Neural crest cell (in vitro differentiated cells): Measurements from ENCODE around the gene CHRNA1. TPM values are rescaled to one million over a fixed set of nuclear protein-coding genes. Genes with fewer than 3 reads are reported as not detected.

Source experiments
- DNase-seq: peaks from one replicate; pipeline ENCODE4 v3.0.0; 2021; ENCODE audit warnings: low read depth, mixed read lengths, low spot score
- H3K27ac Mint-ChIP-seq: one replicate; pipeline ENCODE4 v1.8.0; 2021; ENCODE audit warnings: mild to moderate bottlenecking, mixed read lengths; ENCODE audit not compliant: unreplicated experiment
- H3K27me3 Mint-ChIP-seq: 2 replicates; pipeline ENCODE4 v1.8.0; 2021; ENCODE audit warnings: low read depth, mild to moderate bottlenecking, mixed read lengths
- H3K36me3 Mint-ChIP-seq: 2 replicates; pipeline ENCODE4 v1.8.0; 2021; ENCODE audit warnings: low read depth, mild to moderate bottlenecking, mixed read lengths
- H3K4me1 Mint-ChIP-seq: 2 replicates; pipeline ENCODE4 v1.8.0; 2021; ENCODE audit warnings: mixed read lengths
- H3K4me3 Mint-ChIP-seq: one replicate; pipeline ENCODE4 v1.8.0; 2021; ENCODE audit warnings: mild to moderate bottlenecking, mixed read lengths
- H3K9me3 Mint-ChIP-seq: 2 replicates; pipeline ENCODE4 v1.8.0; 2021; ENCODE audit warnings: mixed read lengths
- CTCF ChIP-seq: fragments of 200-600 bp; sonication (generic); conservative IDR thresholded peaks from 2 replicates; pipeline ENCODE4 v1.5.0; 2021; ENCODE audit warnings: antibody characterized with exemption, mild to moderate bottlenecking
- total RNA-seq: library from RNA; stranded (reverse); gene quantifications from 2 replicates; pipeline ENCODE4 v1.2.1, GENCODE V29; 2021

The CHRNA1 gene
- total RNA-seq, 1 donor from 2014 or later, result not detected

- H3K9me3 Mint-ChIP-seq, result peaks cover 4% of the 10 kb centered on the region
- no peaks in the 10 kb centered on the region for H3K27me3 Mint-ChIP-seq
- H3K36me3 Mint-ChIP-seq, result peaks cover 4% of the 10 kb centered on the region
- DNase-seq, result no peak
- peaks cover 27% of the 10 kb centered on the region for H3K4me1 Mint-ChIP-seq
- H3K27ac Mint-ChIP-seq, result no peak overlapping the region
- no peak for TF ChIP-seq CTCF
- no peak overlapping the region for H3K4me3 Mint-ChIP-seq
These were observed 28.2 kb upstream of the CHRNA1 start for GRCh38 chr2:174792309-174793025.

DNA sequence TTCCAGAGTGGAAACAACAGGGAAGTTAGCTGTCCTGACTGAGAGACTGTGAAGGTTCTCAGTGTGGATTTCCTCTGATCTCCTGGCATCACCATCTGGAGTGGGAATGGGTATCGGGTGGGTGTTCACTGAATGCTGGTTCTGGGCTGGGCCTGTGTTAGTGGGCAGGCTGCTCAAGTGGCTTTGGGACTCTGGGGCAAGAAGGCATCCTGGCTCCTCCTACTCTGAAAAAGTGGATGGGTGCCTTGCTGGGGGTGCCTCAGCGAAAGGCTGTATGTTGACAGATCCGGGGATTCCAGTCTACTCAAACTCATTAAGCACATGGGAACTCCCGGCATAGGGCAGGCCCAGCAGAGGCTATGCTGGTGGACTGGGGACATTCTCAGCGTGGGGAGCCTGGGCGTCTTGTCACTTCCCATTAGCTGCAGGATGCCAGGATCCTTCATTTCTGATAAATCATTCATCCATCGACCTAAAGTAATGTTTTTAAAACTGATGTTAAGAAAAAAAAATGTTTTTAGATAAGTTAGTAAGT lies 27.5 kb upstream of the CHRNA1 start:
- no peak for DNase-seq
- Mint-ChIP-seq H3K4me1 (peaks cover 31% of the 10 kb centered on the region), H3K9me3 (peaks cover 4% of the 10 kb centered on the region), H3K27me3 (no peaks in the 10 kb centered on the region), H3K4me3 (no peak overlapping the region), H3K36me3 (peaks cover 4% of the 10 kb centered on the region), H3K27ac (no peak overlapping the region)
- TF ChIP-seq CTCF, result no peak

DNA sequence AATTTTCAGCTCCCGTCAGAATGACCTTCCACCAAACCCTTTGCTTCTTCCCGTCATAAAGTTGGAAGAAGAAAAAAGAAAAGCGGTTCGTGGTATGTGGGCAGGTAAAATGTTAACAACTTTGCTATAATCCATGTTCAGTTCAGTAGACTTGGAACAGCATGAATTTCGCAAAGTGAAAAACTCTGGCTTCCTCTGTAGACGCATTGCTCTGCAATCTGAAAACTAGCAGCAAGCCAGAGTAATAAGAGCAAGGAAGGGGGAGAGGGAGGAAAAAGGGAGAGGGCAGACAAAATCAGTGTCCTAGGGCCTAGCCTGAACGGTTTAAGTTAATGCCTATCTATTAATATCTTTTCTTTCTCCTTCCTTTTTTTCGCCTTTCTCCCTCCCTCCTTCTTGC lies 26.7 kb upstream of the CHRNA1 start:
- H3K9me3 Mint-ChIP-seq, result peaks cover 4% of the 10 kb centered on the region
- TF ChIP-seq CTCF, result no peak
- no peak for DNase-seq
- H3K4me1 Mint-ChIP-seq, result peaks cover 28% of the 10 kb centered on the region
- no peak overlapping the region for H3K27ac Mint-ChIP-seq
- H3K36me3 Mint-ChIP-seq, result no peaks in the 10 kb centered on the region
- no peak overlapping the region for H3K4me3 Mint-ChIP-seq
- H3K27me3 Mint-ChIP-seq, result no peaks in the 10 kb centered on the region

DNA sequence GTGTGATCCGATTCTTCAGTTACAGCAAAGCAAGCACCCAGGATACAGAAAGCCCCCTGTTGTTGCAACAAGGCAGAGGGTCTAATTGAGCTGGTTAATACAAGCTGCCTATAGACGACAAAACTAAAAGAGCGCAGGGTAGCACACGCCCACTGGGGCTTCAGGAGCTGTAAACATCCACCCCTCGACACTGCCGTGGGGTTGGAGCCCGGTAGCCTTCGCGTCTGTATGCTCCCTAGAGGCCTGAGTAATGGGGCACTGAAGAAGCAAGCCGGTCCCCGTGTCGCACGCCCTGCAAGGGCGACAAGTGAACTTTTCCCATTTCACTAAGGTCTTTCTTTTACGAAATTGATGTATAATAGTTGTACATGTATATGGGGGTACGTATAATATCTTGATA lies 24.7 kb upstream of the CHRNA1 start:
- TF ChIP-seq CTCF, result no peak
- Mint-ChIP-seq H3K27me3 (no peaks in the 10 kb centered on the region), H3K4me3 (no peak overlapping the region), H3K27ac (peak overlapping the region; percentile 83), H3K9me3 (peaks cover 4% of the 10 kb centered on the region), H3K4me1 (peaks cover 25% of the 10 kb centered on the region), H3K36me3 (no peaks in the 10 kb centered on the region)
- no peak for DNase-seq

DNA sequence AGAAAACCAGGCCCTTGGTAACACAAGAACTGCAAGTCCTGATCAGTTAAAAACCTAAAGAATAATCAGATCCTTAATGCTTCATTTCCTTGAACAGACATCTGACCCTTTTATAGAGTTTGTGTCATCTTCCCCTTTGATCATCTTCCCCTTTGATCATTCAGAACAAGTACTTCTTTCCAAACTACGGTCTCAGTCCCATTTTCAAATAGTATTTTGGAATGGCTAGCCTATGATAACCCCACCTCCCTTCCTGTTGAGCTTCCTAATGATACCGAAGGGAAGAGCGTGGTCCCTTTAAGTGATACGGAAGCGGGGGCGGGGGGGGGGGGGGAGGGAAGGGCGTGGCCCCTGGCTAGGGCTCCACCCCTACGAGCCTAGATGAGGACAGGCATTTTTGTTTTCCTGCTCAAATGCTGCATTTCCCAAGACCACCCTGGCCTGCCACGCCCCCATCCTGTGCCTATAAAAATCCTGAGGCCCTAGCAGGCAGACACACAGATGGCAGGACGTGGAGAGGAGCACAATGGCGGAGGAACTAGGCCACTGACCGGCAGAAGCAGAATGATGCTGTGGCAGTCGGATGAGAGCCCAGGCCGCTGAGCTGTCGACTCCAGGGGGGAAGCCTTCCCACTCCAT lies 24.1 kb upstream of the CHRNA1 start:
- TF ChIP-seq CTCF, result no peak
- H3K4me3 Mint-ChIP-seq, result peak overlapping the region; percentile 21
- H3K9me3 Mint-ChIP-seq, result peaks cover 4% of the 10 kb centered on the region
- H3K4me1 Mint-ChIP-seq, result peaks cover 25% of the 10 kb centered on the region
- peak overlapping the region; percentile 83 for H3K27ac Mint-ChIP-seq
- H3K27me3 Mint-ChIP-seq, result no peaks in the 10 kb centered on the region
- H3K36me3 Mint-ChIP-seq, result no peaks in the 10 kb centered on the region
- DNase-seq, result no peak
